GM21825 (cell line): ENCODE data around the gene MBD2.
"Not testable (repeated sequence)": the region's sequence is repeated elsewhere in the genome, so short reads cannot be mapped to it uniquely, and the experiment has no call there.

Experiments
- ATAC-seq: cut with Tn5 transposase; IDR thresholded peaks from one replicate; pipeline ENCODE4 v1.9.1; 2021; ENCODE audit warnings: mild to moderate bottlenecking, moderate library complexity; ENCODE audit not compliant: unreplicated experiment

MBD2 gene

GRCh38 chr18:54224379-54225014 is at the start of gene MBD2:
MBD2 (minus strand) TSS chr18:54224669; CDS start chr18:54224559, 110 bp downstream.
- ATAC-seq = peak; percentile 88

GRCh38 chr18:54269893-54270844 is 45.7 kb upstream of the MBD2 start:
- ATAC-seq = peak; percentile 41

- no peak for ATAC-seq
Observed at GRCh38 chr18:54268751-54269150, 44.3 kb upstream of the MBD2 start.

- ATAC-seq = no peak
Observed at GRCh38 chr18:54267701-54268100, 43.2 kb upstream of the MBD2 start.

- peak; percentile 70 for ATAC-seq
Observed at GRCh38 chr18:54263904-54264336, 39.5 kb upstream of the MBD2 start.

- peak; percentile 80 for ATAC-seq
Observed at GRCh38 chr18:54261894-54262293, 37.4 kb upstream of the MBD2 start.

GRCh38 chr18:54260396-54261072 is 36.1 kb upstream of the MBD2 start:
- ATAC-seq = peak; percentile 28

GRCh38 chr18:54257818-54258217 is 33.3 kb upstream of the MBD2 start:
- not testable (repeated sequence) for ATAC-seq

GRCh38 chr18:54257015-54257414 is 32.5 kb upstream of the MBD2 start:
- ATAC-seq = no peak

- no peak for ATAC-seq
Observed at GRCh38 chr18:54255141-54255540, 30.7 kb upstream of the MBD2 start.

- no peak for ATAC-seq
Observed at GRCh38 chr18:54254265-54254758, 29.8 kb upstream of the MBD2 start.

- no peak for ATAC-seq
Observed at GRCh38 chr18:54251606-54252390, 27.3 kb upstream of the MBD2 start.

- ATAC-seq = peak; percentile 78
Observed at GRCh38 chr18:54250846-54251261, 26.4 kb upstream of the MBD2 start.

GRCh38 chr18:54247511-54248175 is 23.2 kb upstream of the MBD2 start:
- no peak for ATAC-seq

GRCh38 chr18:54242327-54242726 is 17.9 kb upstream of the MBD2 start:
- ATAC-seq = no peak

- no peak for ATAC-seq
Observed at GRCh38 chr18:54241483-54241882, 17.0 kb upstream of the MBD2 start.

- ATAC-seq = no peak
Observed at GRCh38 chr18:54240629-54241107, 16.2 kb upstream of the MBD2 start.

GRCh38 chr18:54239601-54240000 is 15.1 kb upstream of the MBD2 start:
- no peak for ATAC-seq

GRCh38 chr18:54239091-54239490 is 14.6 kb upstream of the MBD2 start:
- ATAC-seq = no peak
